HEK293 (cell line): ENCODE measurements around the gene NT5C2.
A peak's percentile ranks its signal among the peaks of the same experiment; 100 is the strongest.

Source experiments
- CTCF ChIA-PET: fragments of 350-600 bp; formaldehyde crosslinking; extraction: SDS; loops from one replicate; lab custom pipeline; 2021; ENCODE audit warnings: antibody characterized with exemption; lab: Yijun Ruan, JAX
- POLR2A ChIA-PET: fragments of 300-600 bp; formaldehyde crosslinking; extraction: SDS; loops from one replicate; lab custom pipeline; 2020; ENCODE audit warnings: antibody characterized with exemption, inconsistent platforms; lab: Yijun Ruan, JAX
- H3K27ac ChIP-seq: fragments of 200-500 bp; sonication (Bioruptor generic); 2 replicates; pipeline ENCODE4 v1.5.1; 2014; ENCODE audit warnings: low read depth, low read length, control low read depth, inconsistent platforms; ENCODE audit errors: extremely low read depth
- H3K36me3 ChIP-seq, 2 experiments: fragments of 200-500 bp in 1 of 2; sonication (Bioruptor generic) in 1 of 2; 1 replicate in 1 of 2; 2 replicates in 1 of 2; pipeline ENCODE4 v1.5.1; 2014 to 2017; ENCODE audit warnings: inconsistent platforms in 2 of 2, low read length in 2 of 2; ENCODE audit not compliant: control insufficient read depth in 2 of 2, insufficient read depth in 1 of 2
- H3K4me1 ChIP-seq: fragments of 200-500 bp; sonication (Bioruptor generic); 2 replicates; pipeline ENCODE4 v1.5.1; 2014; ENCODE audit warnings: mild to moderate bottlenecking, low read length, inconsistent platforms; ENCODE audit not compliant: control insufficient read depth, insufficient read depth
- H3K4me3 ChIP-seq: 2 replicates; pipeline ENCODE4 v1.5.1; 2011; ENCODE audit warnings: low read depth, mild to moderate bottlenecking, control low read depth, low read length, moderate library complexity
- H3K9me3 ChIP-seq: fragments of 200-500 bp; sonication (Bioruptor generic); 2 replicates; pipeline ENCODE4 v1.5.1; 2014; ENCODE audit warnings: low read depth, low read length, inconsistent platforms; ENCODE audit not compliant: control insufficient read depth, insufficient read depth
- OSR2 ChIP-seq: fragments of 450-650 bp; formaldehyde crosslinking; IDR thresholded peaks from 2 replicates; pipeline ENCODE4 v1.5.1; 2016; ENCODE audit warnings: missing biosample characterization, missing genetic modification characterization
- SALL2 ChIP-seq: fragments of 450-650 bp; formaldehyde crosslinking; IDR thresholded peaks from 2 replicates; pipeline ENCODE4 v1.5.0; 2017; ENCODE audit warnings: missing biosample characterization, mild to moderate bottlenecking, missing genetic modification characterization, borderline replicate concordance
- ZFP3 ChIP-seq: fragments of 450-650 bp; formaldehyde crosslinking; IDR thresholded peaks from 2 replicates; pipeline ENCODE4 v1.5.1; 2016; ENCODE audit warnings: low read depth, missing biosample characterization, missing genetic modification characterization
- ZNF140 ChIP-seq: fragments of 450-650 bp; formaldehyde crosslinking; IDR thresholded peaks from 2 replicates; pipeline ENCODE4 v1.5.1; 2016; ENCODE audit warnings: missing biosample characterization, missing genetic modification characterization
- ZNF416 ChIP-seq: fragments of 450-650 bp; formaldehyde crosslinking; IDR thresholded peaks from 2 replicates; pipeline ENCODE4 v1.5.1; 2016; ENCODE audit warnings: missing biosample characterization, missing genetic modification characterization
- ZNF521 ChIP-seq: fragments of 450-650 bp; formaldehyde crosslinking; IDR thresholded peaks from 2 replicates; pipeline ENCODE4 v1.5.1; 2017; ENCODE audit warnings: missing biosample characterization, mild to moderate bottlenecking, missing genetic modification characterization
- ZSCAN16 ChIP-seq: fragments of 450-650 bp; formaldehyde crosslinking; IDR thresholded peaks from 2 replicates; pipeline ENCODE4 v1.5.1; 2016; ENCODE audit warnings: missing biosample characterization, missing genetic modification characterization
- TF ChIP-seq, protein P1 (sequence below): fragments of 450-650 bp; formaldehyde crosslinking; IDR thresholded peaks from 2 replicates; pipeline ENCODE4 v1.5.1; 2017; ENCODE audit warnings: missing biosample characterization, mild to moderate bottlenecking, missing genetic modification characterization, moderate library complexity
- TF ChIP-seq, protein P2 (sequence below): fragments of 450-650 bp; formaldehyde crosslinking; IDR thresholded peaks from 2 replicates; pipeline ENCODE4 v1.5.1; 2016; ENCODE audit warnings: missing biosample characterization, missing genetic modification characterization
- TF ChIP-seq, protein P3 (sequence below): fragments of 450-650 bp; IDR thresholded peaks from 2 replicates; pipeline ENCODE4 v1.5.1; 2018; ENCODE audit warnings: missing biosample characterization, mild to moderate bottlenecking, missing genetic modification characterization
- TF ChIP-seq, protein P4 (sequence below): fragments of 450-650 bp; IDR thresholded peaks from 2 replicates; pipeline ENCODE4 v1.5.1; 2018; ENCODE audit warnings: missing biosample characterization, missing genetic modification characterization
- TF ChIP-seq, protein P5 (sequence below): fragments of 450-650 bp; formaldehyde crosslinking; IDR thresholded peaks from 2 replicates; pipeline ENCODE4 v1.5.1; 2016; ENCODE audit warnings: missing biosample characterization, missing genetic modification characterization

Gene NT5C2

DNA sequence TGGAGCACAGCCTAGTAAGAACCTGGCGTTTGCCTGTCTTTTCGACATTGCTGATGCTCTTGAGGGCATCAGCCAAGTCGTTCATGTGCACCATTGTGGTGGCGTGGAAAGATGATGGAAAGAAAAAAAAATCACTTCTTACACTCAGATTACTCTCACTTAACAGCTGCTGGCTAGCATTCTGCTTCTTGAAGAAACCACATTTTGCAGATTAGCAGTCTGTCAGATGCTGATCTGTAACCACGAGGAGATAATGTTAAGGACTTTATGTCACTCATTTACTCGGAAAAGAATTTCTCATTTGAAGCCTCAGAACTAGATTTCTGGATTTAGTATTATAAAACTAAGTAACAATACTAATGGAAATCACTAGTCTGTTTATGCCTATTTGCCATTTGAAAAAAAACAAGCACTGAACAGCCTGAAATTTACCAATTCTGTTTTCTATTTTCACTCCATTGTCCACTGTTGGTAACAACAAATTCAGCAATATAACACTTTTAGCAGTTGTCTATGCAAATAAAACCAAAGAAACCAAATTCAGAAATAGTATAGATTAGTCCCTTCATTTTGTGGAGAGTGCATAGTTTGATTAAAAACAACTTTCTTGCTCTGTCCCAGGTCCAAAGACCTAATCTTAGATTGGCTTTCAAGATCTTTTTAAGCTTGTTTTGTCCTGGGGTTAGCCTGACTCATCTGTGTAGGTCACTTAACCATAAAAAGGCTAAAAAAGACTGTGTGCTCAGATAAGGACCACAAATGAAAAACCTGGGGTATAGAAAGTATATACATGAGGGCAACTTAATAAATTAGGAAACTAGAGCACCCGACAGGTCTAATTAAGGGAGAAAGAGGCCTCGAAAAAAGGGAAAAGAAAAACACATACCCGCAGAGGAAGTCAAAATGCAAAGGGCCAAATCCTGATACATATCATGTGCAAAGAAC is 67.5 kb downstream of the NT5C2 start (continued):
- TF ChIP-seq, protein P1, sequence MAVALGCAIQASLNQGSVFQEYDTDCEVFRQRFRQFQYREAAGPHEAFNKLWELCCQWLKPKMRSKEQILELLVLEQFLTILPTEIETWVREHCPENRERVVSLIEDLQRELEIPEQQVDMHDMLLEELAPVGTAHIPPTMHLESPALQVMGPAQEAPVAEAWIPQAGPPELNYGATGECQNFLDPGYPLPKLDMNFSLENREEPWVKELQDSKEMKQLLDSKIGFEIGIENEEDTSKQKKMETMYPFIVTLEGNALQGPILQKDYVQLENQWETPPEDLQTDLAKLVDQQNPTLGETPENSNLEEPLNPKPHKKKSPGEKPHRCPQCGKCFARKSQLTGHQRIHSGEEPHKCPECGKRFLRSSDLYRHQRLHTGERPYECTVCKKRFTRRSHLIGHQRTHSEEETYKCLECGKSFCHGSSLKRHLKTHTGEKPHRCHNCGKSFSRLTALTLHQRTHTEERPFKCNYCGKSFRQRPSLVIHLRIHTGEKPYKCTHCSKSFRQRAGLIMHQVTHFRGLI (tag by site-specific recombination): no peak
- TF ChIP-seq ZNF416 (tag by site-specific recombination) (no peak), ZFP3 (no peak), ZNF140 (tag by site-specific recombination) (no peak), OSR2 (tag by site-specific recombination) (0 out of 2 replicates have a peak, but pooled peaks have one; percentile 18)
- TF ChIP-seq, protein P2, sequence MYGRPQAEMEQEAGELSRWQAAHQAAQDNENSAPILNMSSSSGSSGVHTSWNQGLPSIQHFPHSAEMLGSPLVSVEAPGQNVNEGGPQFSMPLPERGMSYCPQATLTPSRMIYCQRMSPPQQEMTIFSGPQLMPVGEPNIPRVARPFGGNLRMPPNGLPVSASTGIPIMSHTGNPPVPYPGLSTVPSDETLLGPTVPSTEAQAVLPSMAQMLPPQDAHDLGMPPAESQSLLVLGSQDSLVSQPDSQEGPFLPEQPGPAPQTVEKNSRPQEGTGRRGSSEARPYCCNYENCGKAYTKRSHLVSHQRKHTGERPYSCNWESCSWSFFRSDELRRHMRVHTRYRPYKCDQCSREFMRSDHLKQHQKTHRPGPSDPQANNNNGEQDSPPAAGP (tag by site-specific recombination): no peak
- TF ChIP-seq, all 188 proteins: peak for 3

DNA sequence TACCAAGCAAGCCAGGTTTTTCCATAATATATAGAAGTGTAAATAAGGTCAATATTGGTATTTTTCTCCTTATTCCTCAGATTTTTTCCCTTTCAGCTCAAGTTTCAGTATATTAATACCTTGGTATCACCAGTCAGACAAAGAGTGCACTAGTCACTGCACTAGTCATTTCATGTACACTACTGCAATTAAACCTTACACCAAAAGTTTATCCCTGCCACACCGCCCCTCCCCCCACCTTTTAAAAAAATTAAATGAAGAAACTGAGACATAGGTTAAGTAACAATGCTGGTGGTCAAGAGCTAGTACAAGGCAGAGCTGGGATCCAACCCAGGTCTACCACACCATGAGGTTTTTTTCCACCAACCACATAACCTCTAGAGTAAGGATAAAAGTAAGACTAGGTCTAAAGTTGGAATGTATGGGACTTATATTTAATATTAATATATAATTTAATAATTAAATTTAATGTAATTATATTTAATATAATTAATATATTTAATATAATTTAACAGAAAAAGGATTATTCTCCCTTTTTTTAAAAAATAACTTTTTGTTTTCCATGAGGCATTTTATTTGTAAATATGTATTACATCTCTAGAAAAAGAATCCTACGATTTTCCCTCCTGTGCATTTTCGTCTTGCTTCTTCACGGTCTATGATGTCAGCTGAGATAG is 68.5 kb downstream of the NT5C2 start:
- H3K4me3 ChIP-seq: no peak overlapping the region
- no peak for TF ChIP-seq ZNF521 (tag by site-specific recombination)
- TF ChIP-seq, protein P3, sequence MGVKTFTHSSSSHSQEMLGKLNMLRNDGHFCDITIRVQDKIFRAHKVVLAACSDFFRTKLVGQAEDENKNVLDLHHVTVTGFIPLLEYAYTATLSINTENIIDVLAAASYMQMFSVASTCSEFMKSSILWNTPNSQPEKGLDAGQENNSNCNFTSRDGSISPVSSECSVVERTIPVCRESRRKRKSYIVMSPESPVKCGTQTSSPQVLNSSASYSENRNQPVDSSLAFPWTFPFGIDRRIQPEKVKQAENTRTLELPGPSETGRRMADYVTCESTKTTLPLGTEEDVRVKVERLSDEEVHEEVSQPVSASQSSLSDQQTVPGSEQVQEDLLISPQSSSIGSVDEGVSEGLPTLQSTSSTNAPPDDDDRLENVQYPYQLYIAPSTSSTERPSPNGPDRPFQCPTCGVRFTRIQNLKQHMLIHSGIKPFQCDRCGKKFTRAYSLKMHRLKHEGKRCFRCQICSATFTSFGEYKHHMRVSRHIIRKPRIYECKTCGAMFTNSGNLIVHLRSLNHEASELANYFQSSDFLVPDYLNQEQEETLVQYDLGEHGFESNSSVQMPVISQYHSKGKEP (tag by site-specific recombination): no peak
- TF ChIP-seq, protein P4, sequence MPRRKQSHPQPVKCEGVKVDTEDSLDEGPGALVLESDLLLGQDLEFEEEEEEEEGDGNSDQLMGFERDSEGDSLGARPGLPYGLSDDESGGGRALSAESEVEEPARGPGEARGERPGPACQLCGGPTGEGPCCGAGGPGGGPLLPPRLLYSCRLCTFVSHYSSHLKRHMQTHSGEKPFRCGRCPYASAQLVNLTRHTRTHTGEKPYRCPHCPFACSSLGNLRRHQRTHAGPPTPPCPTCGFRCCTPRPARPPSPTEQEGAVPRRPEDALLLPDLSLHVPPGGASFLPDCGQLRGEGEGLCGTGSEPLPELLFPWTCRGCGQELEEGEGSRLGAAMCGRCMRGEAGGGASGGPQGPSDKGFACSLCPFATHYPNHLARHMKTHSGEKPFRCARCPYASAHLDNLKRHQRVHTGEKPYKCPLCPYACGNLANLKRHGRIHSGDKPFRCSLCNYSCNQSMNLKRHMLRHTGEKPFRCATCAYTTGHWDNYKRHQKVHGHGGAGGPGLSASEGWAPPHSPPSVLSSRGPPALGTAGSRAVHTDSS (tag by site-specific recombination): no peak
- TF ChIP-seq SALL2: no peak
- no peaks in the 10 kb centered on the region for H3K9me3 ChIP-seq
- H3K4me1 ChIP-seq: peaks cover 31% of the 10 kb centered on the region
- H3K27ac ChIP-seq: no peak overlapping the region
- ChIA-PET CTCF (interaction anchor here (0.7 to 1.3 kb wide), 3 partner anchors 20 to 778 kb away, joined by 3 read pairs; no protein-coding TSS in a partner anchor), POLR2A (interaction anchor here (0.6 kb wide), 1 partner anchor 102 kb away, joined by 3 read pairs; no protein-coding TSS in a partner anchor)
- H3K36me3 ChIP-seq: no peaks in the 10 kb centered on the region; a peak in 1 of 3 replicates

DNA sequence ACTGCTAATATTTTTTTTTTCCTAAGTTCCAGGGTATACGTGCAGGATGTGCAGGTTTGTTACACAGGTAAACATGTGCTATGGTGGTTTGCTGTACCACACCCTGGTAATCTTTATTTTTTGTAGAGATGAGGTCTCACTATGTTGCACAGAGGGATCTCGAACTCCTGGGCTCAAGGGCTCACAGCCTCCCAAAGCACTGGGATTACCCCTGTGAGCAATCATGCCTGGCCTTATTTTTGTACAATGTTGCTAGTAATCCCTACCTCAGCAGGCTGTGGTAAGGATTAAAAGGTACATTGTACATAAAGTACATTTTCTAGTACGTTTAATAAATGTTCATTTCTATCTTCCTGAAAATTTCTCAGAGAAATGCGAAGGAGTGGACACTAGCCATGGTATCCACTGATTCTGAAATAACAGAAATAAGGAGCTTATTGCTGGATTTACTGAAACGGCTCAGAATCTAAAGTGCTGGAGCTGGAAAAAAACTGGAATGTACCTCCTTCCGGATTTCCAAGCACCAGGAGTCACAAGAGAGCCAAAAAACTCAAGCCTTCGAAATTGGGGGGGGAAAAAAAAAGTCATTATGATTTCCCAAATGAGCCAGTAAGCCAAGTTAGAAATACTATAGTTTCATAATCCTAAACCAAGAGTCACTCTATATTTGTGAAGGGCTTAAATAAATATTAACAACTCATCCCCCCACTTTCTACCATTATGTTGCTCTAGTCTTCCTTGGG is 69.6 kb downstream of the NT5C2 start:
- H3K36me3 ChIP-seq: no peaks in the 10 kb centered on the region; a peak in 1 of 3 replicates
- H3K27ac ChIP-seq: no peak overlapping the region
- H3K4me3 ChIP-seq: no peak overlapping the region
- ChIA-PET POLR2A (interaction anchor here (0.6 to 0.7 kb wide), 2 partner anchors 32 to 103 kb away, joined by 3 read pairs; no protein-coding TSS in a partner anchor), CTCF (interaction anchor here (1.0 kb wide), 1 partner anchor 19 kb away, joined by 3 read pairs; no protein-coding TSS in a partner anchor)
- H3K9me3 ChIP-seq: no peaks in the 10 kb centered on the region
- TF ChIP-seq, protein P5, sequence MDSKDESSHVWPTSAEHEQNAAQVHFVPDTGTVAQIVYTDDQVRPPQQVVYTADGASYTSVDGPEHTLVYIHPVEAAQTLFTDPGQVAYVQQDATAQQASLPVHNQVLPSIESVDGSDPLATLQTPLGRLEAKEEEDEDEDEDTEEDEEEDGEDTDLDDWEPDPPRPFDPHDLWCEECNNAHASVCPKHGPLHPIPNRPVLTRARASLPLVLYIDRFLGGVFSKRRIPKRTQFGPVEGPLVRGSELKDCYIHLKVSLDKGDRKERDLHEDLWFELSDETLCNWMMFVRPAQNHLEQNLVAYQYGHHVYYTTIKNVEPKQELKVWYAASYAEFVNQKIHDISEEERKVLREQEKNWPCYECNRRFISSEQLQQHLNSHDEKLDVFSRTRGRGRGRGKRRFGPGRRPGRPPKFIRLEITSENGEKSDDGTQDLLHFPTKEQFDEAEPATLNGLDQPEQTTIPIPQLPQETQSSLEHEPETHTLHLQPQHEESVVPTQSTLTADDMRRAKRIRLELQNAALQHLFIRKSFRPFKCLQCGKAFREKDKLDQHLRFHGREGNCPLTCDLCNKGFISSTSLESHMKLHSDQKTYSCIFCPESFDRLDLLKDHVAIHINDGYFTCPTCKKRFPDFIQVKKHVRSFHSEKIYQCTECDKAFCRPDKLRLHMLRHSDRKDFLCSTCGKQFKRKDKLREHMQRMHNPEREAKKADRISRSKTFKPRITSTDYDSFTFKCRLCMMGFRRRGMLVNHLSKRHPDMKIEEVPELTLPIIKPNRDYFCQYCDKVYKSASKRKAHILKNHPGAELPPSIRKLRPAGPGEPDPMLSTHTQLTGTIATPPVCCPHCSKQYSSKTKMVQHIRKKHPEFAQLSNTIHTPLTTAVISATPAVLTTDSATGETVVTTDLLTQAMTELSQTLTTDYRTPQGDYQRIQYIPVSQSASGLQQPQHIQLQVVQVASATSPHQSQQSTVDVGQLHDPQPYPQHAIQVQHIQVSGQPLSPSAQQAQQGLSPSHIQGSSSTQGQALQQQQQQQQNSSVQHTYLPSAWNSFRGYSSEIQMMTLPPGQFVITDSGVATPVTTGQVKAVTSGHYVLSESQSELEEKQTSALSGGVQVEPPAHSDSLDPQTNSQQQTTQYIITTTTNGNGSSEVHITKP: peak; percentile 68
- TF ChIP-seq ZSCAN16 (tag by site-specific recombination): no peak
- H3K4me1 ChIP-seq: peaks cover 31% of the 10 kb centered on the region
